ENCODE results near the gene PMIS2. TPM values are rescaled to one million over a fixed set of nuclear protein-coding genes. Genes with fewer than 3 reads are reported as not detected.

The PMIS2 gene
- not detected for total RNA-seq

DNA sequence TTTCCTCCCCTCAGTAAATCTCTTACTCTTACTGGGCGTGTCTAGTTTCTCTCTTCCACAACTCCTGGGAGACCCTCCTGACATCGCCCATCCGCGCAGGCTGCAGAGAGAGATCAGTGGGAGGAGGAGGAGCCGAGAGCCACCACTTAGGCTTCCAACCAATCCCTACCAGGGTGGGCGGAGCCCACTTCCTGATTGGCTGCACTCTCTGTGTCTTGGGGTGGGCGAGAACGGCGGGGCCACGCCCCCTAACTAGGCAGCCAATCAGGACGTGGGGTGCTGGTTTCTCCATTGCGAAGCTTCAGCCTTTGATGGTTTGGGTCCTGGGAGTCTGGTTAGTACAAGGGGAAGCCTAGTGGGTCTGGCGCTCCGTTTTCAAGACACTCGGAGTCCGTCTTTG lies at the start of gene PMIS2:
Gene PMIS2, plus strand, starts transcription at position 326 of the 400 bp plus-strand sequence. CDS start 87 bp downstream, outside the sequence.
- Mint-ChIP-seq H3K9me3 (no peaks in the 10 kb centered on the region), H3K27ac (no peak within 1 kb of the TSS), H3K4me1 (no peaks in the 10 kb centered on the region), H3K27me3 (peaks cover 28% of the 10 kb centered on the region), H3K4me3 (no peak within 1 kb of the TSS), H3K36me3 (no peaks in the 10 kb centered on the region)
- DNase-seq (no peak), ATAC-seq (ENCODE audit: low read depth) (no peak)
- POLR2A ChIA-PET, result no interaction called here

DNA sequence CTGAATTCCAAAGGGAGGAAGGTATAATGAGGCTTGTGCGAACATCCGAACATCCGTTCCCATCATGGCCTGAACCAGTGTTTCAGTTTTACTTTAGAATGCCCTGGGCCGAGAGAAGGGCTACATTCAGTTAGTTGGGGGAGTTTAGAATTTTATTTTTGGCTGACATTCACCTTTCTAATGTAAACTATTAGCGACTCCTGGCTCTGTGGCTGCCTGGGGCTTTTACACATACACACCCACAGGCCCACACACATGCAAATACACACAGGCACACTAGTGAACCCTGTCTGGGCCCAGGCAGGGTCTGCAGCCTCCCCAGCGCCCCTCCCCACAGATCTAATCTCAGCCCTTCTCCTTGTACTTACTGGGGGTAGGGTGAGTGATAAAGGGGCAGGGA lies 46.7 kb upstream of the PMIS2 start:
- no peak overlapping the region for H3K27ac Mint-ChIP-seq
- H3K27me3 Mint-ChIP-seq, result no peaks in the 10 kb centered on the region
- H3K4me1 Mint-ChIP-seq, result peaks cover 14% of the 10 kb centered on the region
- no peak overlapping the region for H3K4me3 Mint-ChIP-seq
- POLR2A ChIA-PET, result no interaction called here
- no peaks in the 10 kb centered on the region for H3K36me3 Mint-ChIP-seq
- no peaks in the 10 kb centered on the region for H3K9me3 Mint-ChIP-seq
- DNase-seq (no peak), ATAC-seq (ENCODE audit: low read depth) (no peak)

DNA sequence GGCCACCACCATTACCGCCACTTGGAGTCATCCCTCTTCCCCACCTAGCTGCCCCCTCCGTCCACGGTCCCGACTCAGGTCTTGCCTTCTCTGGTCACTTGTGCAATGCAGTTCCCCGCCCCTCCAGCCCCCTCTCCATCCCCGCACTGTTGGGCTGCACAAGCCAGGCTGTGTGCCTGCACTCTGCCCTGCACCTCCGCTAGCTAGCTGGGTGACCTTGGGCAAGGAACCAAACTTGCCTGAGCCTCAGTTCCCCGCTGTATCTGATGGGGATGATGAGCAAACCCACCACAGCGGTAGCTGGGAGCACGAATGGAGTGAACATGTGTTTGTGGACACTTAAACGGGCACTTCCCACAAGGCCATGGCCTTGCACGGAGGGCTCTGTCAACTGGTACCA lies 46.1 kb upstream of the PMIS2 start:
- Mint-ChIP-seq H3K36me3 (no peaks in the 10 kb centered on the region), H3K27me3 (no peaks in the 10 kb centered on the region), H3K4me3 (no peak overlapping the region), H3K9me3 (no peaks in the 10 kb centered on the region), H3K4me1 (peaks cover 19% of the 10 kb centered on the region), H3K27ac (no peak overlapping the region)
- POLR2A ChIA-PET, result no interaction called here
- DNase-seq, result no peak
- ATAC-seq (ENCODE audit: low read depth), result no peak

DNA sequence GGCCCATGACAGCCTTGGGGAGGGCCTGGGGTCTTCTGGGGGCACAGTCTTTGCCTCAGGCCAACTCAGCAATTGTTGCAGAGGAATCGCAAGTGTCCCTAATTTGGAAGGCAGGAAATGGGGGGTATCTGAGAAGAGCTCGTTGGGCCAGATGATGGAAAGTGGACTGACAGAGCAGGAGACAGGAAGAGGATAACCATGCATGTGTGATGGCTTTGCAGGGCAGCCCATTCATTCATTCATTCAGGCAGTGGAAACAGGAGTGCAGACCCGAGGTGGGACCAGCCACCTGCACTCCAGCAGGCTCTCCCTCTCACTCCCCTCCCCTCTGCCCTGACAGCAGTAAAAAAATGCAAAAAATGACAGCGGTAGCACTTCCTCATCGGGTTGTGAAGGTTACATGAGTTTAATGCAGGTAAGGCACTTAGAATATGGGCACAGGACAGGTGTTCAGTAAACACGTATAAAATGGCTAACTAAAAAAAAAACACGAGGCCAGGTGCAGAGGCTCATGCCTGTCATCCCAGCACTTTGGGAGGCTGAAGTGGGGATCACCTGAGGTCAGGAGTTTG lies 45.5 kb upstream of the PMIS2 start:
- no peaks in the 10 kb centered on the region for H3K9me3 Mint-ChIP-seq
- no peak overlapping the region for H3K4me3 Mint-ChIP-seq
- POLR2A ChIA-PET, result no interaction called here
- no peaks in the 10 kb centered on the region for H3K36me3 Mint-ChIP-seq
- H3K27ac Mint-ChIP-seq, result no peak overlapping the region
- H3K27me3 Mint-ChIP-seq, result no peaks in the 10 kb centered on the region
- peaks cover 20% of the 10 kb centered on the region for H3K4me1 Mint-ChIP-seq
- no peak for DNase-seq
- no peak for ATAC-seq (ENCODE audit: low read depth)

DNA sequence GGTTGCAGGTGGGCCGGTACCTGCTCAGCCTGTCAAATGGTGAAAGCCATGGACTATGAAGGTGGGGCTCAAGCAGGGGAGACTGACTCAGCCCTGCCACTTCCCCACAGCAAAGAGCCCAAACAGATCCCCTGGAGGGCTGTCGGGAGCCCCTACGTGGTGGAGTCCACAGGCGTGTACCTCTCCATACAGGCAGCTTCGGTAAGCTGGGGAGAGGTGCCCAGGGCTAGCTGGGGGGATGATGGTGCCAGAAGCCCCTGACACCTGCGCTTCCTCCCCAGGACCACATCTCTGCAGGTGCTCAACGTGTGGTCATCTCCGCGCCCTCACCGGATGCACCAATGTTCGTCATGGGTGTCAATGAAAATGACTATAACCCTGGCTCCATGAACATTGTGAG lies 43.8 kb upstream of the PMIS2 start:
- POLR2A ChIA-PET, result no interaction called here
- H3K4me1 Mint-ChIP-seq, result peaks cover 19% of the 10 kb centered on the region
- H3K27me3 Mint-ChIP-seq, result no peaks in the 10 kb centered on the region
- ATAC-seq (ENCODE audit: low read depth) (no peak), DNase-seq (no peak)
- no peaks in the 10 kb centered on the region for H3K36me3 Mint-ChIP-seq
- no peak overlapping the region for H3K27ac Mint-ChIP-seq
- no peak overlapping the region for H3K4me3 Mint-ChIP-seq
- no peaks in the 10 kb centered on the region for H3K9me3 Mint-ChIP-seq

DNA sequence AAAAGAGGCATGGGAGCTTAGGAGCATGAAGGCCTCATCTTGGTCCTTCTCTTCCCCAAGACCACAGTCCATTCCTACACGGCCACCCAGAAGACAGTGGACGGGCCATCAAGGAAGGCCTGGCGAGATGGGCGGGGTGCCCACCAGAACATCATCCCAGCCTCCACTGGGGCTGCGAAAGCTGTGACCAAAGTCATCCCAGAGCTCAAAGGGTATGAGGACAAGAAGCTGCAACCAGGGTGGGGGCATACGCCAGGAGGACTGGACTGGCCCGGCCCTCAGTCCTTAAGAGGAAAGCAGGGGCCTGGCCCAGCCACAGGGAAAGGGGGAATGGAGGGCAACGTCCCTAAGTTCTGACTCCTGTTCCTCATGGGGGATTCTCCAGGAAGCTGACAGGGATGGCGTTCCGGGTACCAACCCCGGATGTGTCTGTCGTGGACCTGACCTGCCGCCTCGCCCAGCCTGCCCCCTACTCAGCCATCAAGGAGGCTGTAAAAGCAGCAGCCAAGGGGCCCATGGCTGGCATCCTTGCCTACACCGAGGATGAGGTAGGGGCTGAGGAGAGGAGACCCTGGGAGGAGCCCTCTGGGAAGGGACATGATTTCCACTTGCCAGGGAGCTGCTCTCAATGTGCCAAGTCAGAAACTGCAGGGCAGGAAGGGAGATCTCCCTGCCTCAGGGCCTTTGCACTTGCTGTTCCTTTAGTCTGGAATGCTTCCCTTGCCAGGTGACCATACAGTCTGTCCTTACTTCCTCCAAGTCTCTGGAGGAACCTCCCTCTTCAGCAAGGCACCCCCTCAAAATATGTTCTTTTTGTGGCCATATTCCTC lies 42.5 kb upstream of the PMIS2 start:
- Mint-ChIP-seq H3K27me3 (no peaks in the 10 kb centered on the region), H3K27ac (no peak overlapping the region), H3K4me1 (peaks cover 18% of the 10 kb centered on the region), H3K4me3 (no peak overlapping the region), H3K9me3 (no peaks in the 10 kb centered on the region), H3K36me3 (no peaks in the 10 kb centered on the region)
- ATAC-seq (ENCODE audit: low read depth) (no peak), DNase-seq (no peak)
- POLR2A ChIA-PET, result interaction anchor here (1.0 kb wide), 1 partner anchor 105 kb away, joined by 3 read pairs; the partner anchor contains the start of gene COX6B1

DNA sequence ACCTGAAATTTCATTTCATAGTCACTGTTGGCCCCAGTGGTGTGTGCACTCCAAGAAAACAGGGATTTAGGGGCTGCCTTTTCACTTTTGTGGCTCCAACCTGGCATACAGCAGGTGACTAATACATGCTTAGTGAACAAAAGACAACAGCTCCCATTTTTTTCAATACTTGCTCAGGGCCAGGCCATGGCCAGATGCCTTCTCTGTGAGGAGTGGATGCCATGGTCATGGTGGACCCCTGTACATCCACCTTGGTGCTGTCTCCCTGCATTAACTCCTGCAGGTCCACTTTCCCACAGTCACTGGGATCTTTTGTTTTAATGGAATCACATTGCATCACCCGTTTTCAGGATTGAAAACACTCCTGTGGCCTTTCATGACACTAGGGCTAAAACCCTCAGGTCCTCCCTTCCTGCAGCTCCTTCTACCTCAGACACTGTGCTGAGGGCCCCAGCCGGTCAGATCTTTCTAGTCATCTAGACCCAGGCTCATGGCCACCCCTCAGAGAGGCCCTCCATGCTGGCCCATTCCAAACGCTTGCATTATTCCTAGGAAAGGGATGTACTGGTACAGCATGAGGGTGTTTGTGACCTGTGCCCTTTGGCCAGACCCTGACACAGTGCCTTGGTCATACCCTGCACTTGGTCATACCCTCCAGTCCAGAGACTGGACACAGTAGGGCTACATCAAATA lies 41.7 kb upstream of the PMIS2 start:
- POLR2A ChIA-PET, result interaction anchor here (0.8 to 1.0 kb wide), 2 partner anchors 68 to 151 kb away, joined by 3 read pairs; partner anchors contain the start of gene HAUS5
- peaks cover 22% of the 10 kb centered on the region for H3K4me1 Mint-ChIP-seq
- ATAC-seq (ENCODE audit: low read depth), result no peak
- no peaks in the 10 kb centered on the region for H3K36me3 Mint-ChIP-seq
- no peaks in the 10 kb centered on the region for H3K9me3 Mint-ChIP-seq
- peak overlapping the region; percentile 89 for H3K27ac Mint-ChIP-seq
- no peak for DNase-seq
- no peaks in the 10 kb centered on the region for H3K27me3 Mint-ChIP-seq
- peak overlapping the region; percentile 91 for H3K4me3 Mint-ChIP-seq

DNA sequence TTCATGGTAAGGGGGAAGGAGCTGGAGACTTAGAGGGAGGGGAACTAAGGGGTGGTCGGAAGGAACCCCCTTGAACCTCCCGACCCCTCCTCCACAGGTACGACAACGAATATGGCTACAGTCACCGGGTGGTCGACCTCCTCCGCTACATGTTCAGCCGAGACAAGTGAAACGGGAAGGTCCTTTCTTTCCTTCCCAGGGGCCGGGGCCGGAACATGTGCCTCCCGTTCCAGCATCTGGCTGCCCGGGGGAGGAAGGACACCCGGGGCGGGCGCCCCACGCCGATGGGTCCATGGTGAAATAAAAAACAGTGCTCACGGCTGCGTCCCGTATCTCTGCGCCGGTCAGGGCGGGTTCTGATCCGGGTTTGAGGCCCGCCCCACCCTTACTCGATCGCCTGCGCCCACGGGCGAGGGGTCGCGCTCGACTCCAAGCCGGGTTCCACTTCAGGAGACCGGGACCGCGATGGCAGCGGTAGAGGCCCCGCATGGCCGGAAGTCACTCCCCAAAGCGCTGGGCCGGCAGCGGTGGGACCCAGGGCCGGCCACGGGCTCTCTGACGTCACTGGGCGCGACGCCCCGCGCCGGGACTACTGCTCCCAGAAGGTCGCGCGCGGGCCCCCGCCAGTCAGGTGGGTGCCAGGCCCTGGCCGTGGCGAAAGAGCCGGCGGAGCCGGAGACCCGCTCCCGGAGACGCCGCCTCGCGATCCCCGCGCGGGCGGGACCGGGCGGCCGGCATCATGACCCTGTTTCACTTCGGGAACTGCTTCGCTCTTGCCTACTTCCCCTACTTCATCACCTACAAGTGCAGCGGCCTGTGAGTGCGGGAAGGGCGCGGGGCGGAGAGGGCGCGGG lies 40.7 kb upstream of the PMIS2 start, which contains the start of gene TMEM147:
Gene TMEM147, plus strand, starts transcription at position 626 of the 854 bp plus-strand sequence. Its CDS starts 114 bp downstream, at position 740.
- no peaks in the 10 kb centered on the region for H3K9me3 Mint-ChIP-seq
- no peaks in the 10 kb centered on the region for H3K36me3 Mint-ChIP-seq
- H3K27ac Mint-ChIP-seq, result peak within 1 kb of the TSS; percentile 91
- peaks cover 23% of the 10 kb centered on the region for H3K4me1 Mint-ChIP-seq
- H3K27me3 Mint-ChIP-seq, result no peaks in the 10 kb centered on the region
- peak within 1 kb of the TSS; percentile 91 for H3K4me3 Mint-ChIP-seq
- DNase-seq (peak; percentile 91), ATAC-seq (ENCODE audit: low read depth) (peak; percentile 90)
- POLR2A ChIA-PET, result interaction anchor here (0.8 to 1.0 kb wide), 2 partner anchors 67 to 150 kb away, joined by 3 read pairs; partner anchors contain the start of gene HAUS5

DNA sequence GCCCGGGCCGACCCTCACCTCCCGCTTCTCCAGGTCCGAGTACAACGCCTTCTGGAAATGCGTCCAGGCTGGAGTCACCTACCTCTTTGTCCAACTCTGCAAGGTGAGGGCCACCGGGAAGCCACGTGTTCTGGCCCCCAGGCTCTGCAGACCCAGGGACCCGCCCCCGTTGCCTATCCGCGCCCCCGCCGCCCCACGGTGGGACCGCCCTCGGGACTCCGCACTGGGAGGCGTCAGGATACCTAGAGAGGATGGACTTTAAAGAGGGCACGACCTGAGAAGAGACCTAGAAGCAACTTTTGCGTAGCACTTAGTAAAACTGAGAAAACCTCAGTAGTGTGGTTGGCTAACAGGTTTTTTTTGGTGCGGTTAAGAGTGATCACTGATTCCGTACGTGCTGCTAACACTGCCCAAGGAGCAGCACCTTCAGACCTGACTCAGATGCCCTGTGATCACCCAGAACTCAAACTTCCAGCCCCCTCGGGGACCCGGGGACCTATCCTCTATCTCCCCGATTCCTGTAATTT lies 40.1 kb upstream of the PMIS2 start:
- DNase-seq (peak; percentile 68), ATAC-seq (ENCODE audit: low read depth) (peak; percentile 55)
- no peaks in the 10 kb centered on the region for H3K9me3 Mint-ChIP-seq
- no peaks in the 10 kb centered on the region for H3K27me3 Mint-ChIP-seq
- no peaks in the 10 kb centered on the region for H3K36me3 Mint-ChIP-seq
- POLR2A ChIA-PET, result no interaction called here
- H3K4me1 Mint-ChIP-seq, result peaks cover 23% of the 10 kb centered on the region
- peak overlapping the region; percentile 91 for H3K27ac Mint-ChIP-seq
- H3K4me3 Mint-ChIP-seq, result peak overlapping the region; percentile 91

DNA sequence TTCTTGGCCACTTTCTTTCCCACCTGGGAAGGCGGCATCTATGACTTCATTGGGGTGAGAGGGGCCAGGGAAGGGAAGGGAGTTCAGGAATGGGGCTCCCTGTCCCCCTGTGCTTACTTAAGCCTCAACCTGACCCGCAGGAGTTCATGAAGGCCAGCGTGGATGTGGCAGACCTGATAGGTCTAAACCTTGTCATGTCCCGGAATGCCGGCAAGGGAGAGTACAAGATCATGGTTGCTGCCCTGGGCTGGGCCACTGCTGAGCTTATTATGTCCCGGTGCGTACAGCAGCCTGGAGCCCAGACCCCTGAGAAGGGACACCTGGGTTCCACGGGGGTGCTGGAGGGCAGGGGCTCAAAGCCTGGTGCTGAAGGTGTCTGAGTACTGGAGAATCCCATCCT lies 39.4 kb upstream of the PMIS2 start:
- peak overlapping the region; percentile 91 for H3K4me3 Mint-ChIP-seq
- no peak for ATAC-seq (ENCODE audit: low read depth)
- no peaks in the 10 kb centered on the region for H3K36me3 Mint-ChIP-seq
- H3K4me1 Mint-ChIP-seq, result peaks cover 23% of the 10 kb centered on the region
- no peak for DNase-seq
- H3K27me3 Mint-ChIP-seq, result no peaks in the 10 kb centered on the region
- H3K9me3 Mint-ChIP-seq, result no peaks in the 10 kb centered on the region
- peak overlapping the region; percentile 72 for H3K27ac Mint-ChIP-seq
- POLR2A ChIA-PET, result no interaction called here

DNA sequence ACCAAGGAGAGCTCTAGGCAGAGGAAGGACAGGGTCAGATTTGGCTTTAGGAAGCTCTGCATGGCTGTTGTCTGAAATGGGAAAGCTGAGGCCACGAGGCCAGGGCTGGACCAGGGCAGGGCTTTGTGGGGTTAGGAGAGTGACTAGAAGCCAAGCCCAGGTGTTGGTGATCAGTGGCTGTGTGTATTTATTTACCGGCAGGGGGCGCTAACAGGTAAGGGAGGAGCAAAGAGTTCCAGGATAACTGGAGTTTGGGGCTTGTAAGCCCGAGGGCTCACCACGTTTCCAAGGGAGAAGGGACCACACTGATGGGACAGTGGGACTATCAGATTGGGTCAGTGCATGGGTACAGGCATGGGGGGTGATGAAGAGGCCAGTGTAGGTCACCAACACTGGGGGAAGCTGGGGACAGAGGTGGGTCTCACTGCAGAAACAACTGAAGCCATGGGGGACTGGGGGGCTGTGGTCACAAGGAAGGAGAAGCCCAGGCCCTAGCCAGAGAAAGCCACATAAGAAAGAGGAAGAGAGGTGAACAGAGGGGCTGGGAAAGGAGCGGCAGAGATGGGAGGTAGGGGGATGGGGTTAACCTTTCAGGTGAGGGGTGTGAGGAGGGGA lies 36.7 kb upstream of the PMIS2 start:
- ATAC-seq (ENCODE audit: low read depth) (no peak), DNase-seq (peak; percentile 54)
- H3K4me1 Mint-ChIP-seq, result peaks cover 19% of the 10 kb centered on the region
- no peaks in the 10 kb centered on the region for H3K9me3 Mint-ChIP-seq
- POLR2A ChIA-PET, result interaction anchor here (0.5 to 2.5 kb wide), 3 partner anchors 48 to 99 kb away, joined by 5 to 8 read pairs (median 8); partner anchors contain the start of gene COX6B1
- H3K36me3 Mint-ChIP-seq, result no peaks in the 10 kb centered on the region
- H3K27me3 Mint-ChIP-seq, result no peaks in the 10 kb centered on the region
- H3K4me3 Mint-ChIP-seq, result no peak overlapping the region
- peak overlapping the region; percentile 27 for H3K27ac Mint-ChIP-seq

DNA sequence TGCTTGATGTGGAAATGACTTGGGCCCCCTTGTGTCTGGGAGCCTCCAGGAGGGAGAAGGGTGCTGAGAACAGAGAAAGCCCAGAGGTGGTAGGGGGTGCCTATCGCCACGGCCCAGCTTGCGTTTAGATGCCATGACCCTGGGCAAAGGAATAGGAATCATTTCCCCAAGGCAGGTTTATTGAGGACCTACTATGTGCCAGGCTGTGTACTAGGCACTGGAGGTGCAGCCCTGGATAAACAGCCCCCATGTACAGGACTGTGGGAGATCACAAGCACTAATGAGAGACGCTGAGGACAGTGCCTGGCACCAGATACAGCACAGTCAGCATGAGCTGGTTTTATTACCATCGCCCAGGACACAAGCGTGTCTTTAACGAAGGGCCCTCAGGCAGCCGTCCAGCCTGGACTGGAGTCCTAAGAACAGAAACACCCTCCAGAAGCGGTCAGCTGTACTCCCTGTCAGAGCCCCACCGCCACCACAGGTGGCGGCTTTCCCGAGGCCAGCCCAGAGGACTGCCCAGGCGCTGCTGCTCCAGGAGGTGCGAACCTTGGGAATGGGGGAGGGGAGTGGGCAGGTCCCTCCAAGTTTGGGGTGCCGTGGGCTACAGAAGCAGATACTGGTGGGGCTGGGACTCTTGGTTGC lies 36.0 kb upstream of the PMIS2 start:
- no peak for ATAC-seq (ENCODE audit: low read depth)
- H3K9me3 Mint-ChIP-seq, result no peaks in the 10 kb centered on the region
- no peaks in the 10 kb centered on the region for H3K27me3 Mint-ChIP-seq
- no peak overlapping the region for H3K27ac Mint-ChIP-seq
- no peaks in the 10 kb centered on the region for H3K36me3 Mint-ChIP-seq
- POLR2A ChIA-PET, result interaction anchor here (0.5 to 2.5 kb wide), 2 partner anchors 47 to 98 kb away, joined by 5 to 8 read pairs; partner anchors contain the start of gene COX6B1
- no peak for DNase-seq
- no peak overlapping the region for H3K4me3 Mint-ChIP-seq
- H3K4me1 Mint-ChIP-seq, result peaks cover 12% of the 10 kb centered on the region

Data from activated naive CD8-positive, alpha-beta T cell treated with anti-CD3 and anti-CD28 coated beads, Interleukin-2, amount 10 ng/mL, durations not matched to agents 7 days and 5 days (primary cell).